HFFc6 (cell line): Measurements from ENCODE around the gene NSG2. TPM values are rescaled to one million over a fixed set of nuclear protein-coding genes. Genes with fewer than 3 reads are reported as not detected.

Experiments
- DNase-seq: peaks from one replicate; pipeline ENCODE4 v3.0.0-alpha.2; 2018
- H3K27ac Mint-ChIP-seq: 2 replicates; pipeline ENCODE4 v1.8.0; 2020; ENCODE audit warnings: mild to moderate bottlenecking, mixed read lengths
- H3K27me3 Mint-ChIP-seq: 2 replicates; pipeline ENCODE4 v1.8.0; 2021; ENCODE audit warnings: mild to moderate bottlenecking, moderate library complexity, mixed read lengths; ENCODE audit not compliant: insufficient read depth
- H3K36me3 Mint-ChIP-seq: 2 replicates; pipeline ENCODE4 v1.8.0; 2021; ENCODE audit warnings: low read depth, mixed read lengths
- H3K4me1 Mint-ChIP-seq: 2 replicates; pipeline ENCODE4 v1.8.0; 2020; ENCODE audit warnings: low read depth, mixed read lengths
- H3K4me3 Mint-ChIP-seq: 2 replicates; pipeline ENCODE4 v1.8.0; 2020; ENCODE audit warnings: mild to moderate bottlenecking, moderate library complexity, mixed read lengths
- H3K9me3 Mint-ChIP-seq: 2 replicates; pipeline ENCODE4 v1.8.0; 2020; ENCODE audit warnings: mild to moderate bottlenecking, mixed read lengths
- total RNA-seq, 6 experiments: library from RNA; stranded (reverse); fragmentation: NEBNext Ultra II Directional; extraction: Animal tissue kit (Norgen Biotek cat#: 25700); gene quantifications; 2 replicates in 1 of 6; 3 replicates in 5 of 6; pipeline ENCODE4 v1.2.3, GENCODE V29; 2021
- TF ChIP-seq, protein P1 (sequence below): fragments of 200-600 bp; sonication (generic); IDR thresholded peaks from 2 replicates; pipeline ENCODE4 v1.5.0; 2021; ENCODE audit warnings: antibody characterized with exemption, mild to moderate bottlenecking

The NSG2 gene
- total RNA-seq, 6 experiments from 2014 or later, result not detected

DNA sequence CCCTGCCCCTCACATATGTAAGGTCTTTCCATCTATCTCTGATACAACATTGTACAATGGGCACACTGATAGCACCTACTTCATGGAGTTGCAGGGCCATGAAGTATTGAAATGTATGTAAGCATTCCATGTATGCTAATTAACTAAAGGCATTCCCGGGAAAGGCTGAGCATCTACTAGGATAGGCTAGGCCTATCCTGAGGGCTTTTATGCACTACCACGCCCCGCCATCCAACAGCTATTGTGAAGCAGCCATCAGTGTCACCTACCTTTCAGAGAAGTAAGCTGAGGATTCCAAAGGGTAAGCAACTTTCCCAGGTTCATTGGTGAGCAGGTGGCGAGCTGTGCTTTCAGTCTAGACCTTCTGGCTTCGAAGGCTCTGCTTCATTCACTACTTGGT, 47.6 kb downstream of the NSG2 start:
- Mint-ChIP-seq H3K27ac (no peak overlapping the region), H3K36me3 (no peaks in the 10 kb centered on the region; the same call in 1 of the 2 replicates), H3K27me3 (no peaks in the 10 kb centered on the region), H3K4me3 (no peak overlapping the region), H3K9me3 (peaks cover 38% of the 10 kb centered on the region), H3K4me1 (no peaks in the 10 kb centered on the region)
- no peak for DNase-seq
- TF ChIP-seq, protein P1, sequence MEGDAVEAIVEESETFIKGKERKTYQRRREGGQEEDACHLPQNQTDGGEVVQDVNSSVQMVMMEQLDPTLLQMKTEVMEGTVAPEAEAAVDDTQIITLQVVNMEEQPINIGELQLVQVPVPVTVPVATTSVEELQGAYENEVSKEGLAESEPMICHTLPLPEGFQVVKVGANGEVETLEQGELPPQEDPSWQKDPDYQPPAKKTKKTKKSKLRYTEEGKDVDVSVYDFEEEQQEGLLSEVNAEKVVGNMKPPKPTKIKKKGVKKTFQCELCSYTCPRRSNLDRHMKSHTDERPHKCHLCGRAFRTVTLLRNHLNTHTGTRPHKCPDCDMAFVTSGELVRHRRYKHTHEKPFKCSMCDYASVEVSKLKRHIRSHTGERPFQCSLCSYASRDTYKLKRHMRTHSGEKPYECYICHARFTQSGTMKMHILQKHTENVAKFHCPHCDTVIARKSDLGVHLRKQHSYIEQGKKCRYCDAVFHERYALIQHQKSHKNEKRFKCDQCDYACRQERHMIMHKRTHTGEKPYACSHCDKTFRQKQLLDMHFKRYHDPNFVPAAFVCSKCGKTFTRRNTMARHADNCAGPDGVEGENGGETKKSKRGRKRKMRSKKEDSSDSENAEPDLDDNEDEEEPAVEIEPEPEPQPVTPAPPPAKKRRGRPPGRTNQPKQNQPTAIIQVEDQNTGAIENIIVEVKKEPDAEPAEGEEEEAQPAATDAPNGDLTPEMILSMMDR, result no peak

- DNase-seq, result no peak
- Mint-ChIP-seq H3K4me1 (no peaks in the 10 kb centered on the region), H3K27me3 (no peaks in the 10 kb centered on the region), H3K9me3 (peaks cover 25% of the 10 kb centered on the region), H3K36me3 (no peaks in the 10 kb centered on the region; the same call in 1 of the 2 replicates), H3K4me3 (no peak overlapping the region), H3K27ac (no peak overlapping the region)
- TF ChIP-seq, protein P1, result no peak
Measured at GRCh38 chr5:174094857-174095606, 49.5 kb downstream of the NSG2 start.

DNA sequence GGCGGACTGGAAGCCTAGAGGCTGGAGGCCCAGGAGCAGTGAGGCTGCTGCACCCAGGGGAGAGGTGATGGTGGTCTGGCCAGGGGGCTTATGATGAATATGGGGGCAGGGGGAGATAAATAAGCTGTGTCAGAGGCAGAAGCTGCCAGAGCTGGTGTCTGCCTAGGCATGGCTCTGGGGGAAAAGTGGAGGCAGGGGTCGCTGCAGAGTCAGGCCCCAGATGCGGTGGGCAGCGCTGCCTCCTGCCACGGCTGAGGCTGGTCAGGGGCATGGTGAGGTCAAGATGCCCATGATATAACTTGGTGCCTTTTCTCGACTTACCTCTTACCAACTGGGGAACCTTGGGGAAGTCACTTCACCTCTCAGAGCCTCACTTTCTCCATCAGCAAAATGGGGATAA, 51.1 kb downstream of the NSG2 start:
- H3K27me3 Mint-ChIP-seq, result no peaks in the 10 kb centered on the region
- H3K9me3 Mint-ChIP-seq, result peaks cover 13% of the 10 kb centered on the region

DNA sequence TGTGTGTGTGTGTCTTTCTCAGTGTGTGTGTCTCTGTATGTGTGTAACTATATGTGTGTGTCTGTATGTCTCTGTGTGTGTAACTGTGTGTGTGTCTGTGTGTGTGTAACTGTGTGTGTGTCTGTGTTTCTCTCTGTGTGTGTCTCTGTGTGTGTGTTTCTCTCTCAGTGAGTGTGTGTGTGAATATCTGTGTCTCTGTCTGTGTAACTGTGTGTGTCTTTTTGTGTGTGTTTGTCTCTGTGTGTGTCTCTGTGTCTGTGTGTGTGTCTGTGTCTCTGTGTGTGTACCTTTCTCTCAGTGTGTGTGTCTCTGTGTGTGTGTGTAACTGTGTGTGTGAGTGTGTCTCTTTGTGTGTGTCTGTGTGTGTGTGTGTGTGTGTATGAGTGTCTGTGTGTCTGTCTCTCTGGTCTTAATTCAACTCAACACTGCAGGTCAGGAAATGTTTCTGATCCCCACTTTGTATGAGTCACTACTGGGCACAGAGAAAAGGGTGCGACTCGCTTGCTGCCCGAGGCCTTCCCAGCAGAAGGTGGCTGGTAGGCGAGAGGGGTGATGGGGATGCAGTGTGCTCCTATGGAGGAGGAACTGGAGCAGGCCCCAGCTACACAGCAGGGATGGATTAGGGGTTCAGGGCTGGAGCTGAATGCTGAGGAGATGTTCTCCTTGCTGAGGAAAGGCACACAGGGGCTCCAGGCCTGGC, 52.1 kb downstream of the NSG2 start:
- H3K27ac Mint-ChIP-seq, result no peak overlapping the region
- H3K4me1 Mint-ChIP-seq, result no peaks in the 10 kb centered on the region
- no peak for DNase-seq
- TF ChIP-seq, protein P1, result no peak
- no peak overlapping the region for H3K4me3 Mint-ChIP-seq
- H3K9me3 Mint-ChIP-seq, result peaks cover 12% of the 10 kb centered on the region
- H3K27me3 Mint-ChIP-seq, result no peaks in the 10 kb centered on the region
- no peaks in the 10 kb centered on the region for H3K36me3 Mint-ChIP-seq

More for the DNA sequence above, 51.1 kb downstream of the NSG2 start:
- H3K36me3 Mint-ChIP-seq, result no peaks in the 10 kb centered on the region
- DNase-seq, result no peak
- H3K27ac Mint-ChIP-seq, result no peak overlapping the region
- no peak overlapping the region for H3K4me3 Mint-ChIP-seq
- no peaks in the 10 kb centered on the region for H3K4me1 Mint-ChIP-seq
- TF ChIP-seq, protein P1, result no peak

DNA sequence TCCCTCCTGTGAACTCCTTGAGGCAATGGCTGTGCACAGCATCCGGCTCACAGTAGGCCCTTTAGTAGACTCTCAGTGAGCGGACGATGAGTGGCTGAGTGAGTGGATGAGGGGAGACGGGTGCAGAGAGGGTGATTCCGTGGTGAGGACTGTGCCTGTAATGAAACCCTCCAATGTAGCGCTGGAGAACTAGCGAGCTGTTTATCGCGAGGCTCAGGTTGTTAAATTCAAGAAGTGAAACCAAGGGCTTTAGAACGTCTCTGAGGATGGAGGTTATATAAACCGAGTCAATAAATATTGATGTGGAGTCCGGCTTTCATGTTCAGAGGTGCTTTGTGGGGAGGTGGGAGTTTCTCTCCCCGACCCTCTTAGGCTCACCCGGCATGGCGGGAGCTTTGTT, 53.2 kb downstream of the NSG2 start:
- H3K27me3 Mint-ChIP-seq, result no peaks in the 10 kb centered on the region
- TF ChIP-seq, protein P1, result no peak
- H3K27ac Mint-ChIP-seq, result no peak overlapping the region
- H3K4me3 Mint-ChIP-seq, result no peak overlapping the region
- no peaks in the 10 kb centered on the region for H3K4me1 Mint-ChIP-seq
- no peaks in the 10 kb centered on the region for H3K36me3 Mint-ChIP-seq
- DNase-seq, result no peak
- H3K9me3 Mint-ChIP-seq, result peaks cover 12% of the 10 kb centered on the region
